SK-N-SH (cell line): Measurements from ENCODE around the gene PCNX1. TPM values are rescaled to one million over a fixed set of nuclear protein-coding genes. Genes with fewer than 3 reads are reported as not detected.

Experiments
- CTCF ChIA-PET: fragments of 300-600, 350-600 bp; formaldehyde crosslinking; extraction: SDS; loops from one replicate; lab custom pipeline; 2021; lab: Yijun Ruan, JAX
- POLR2A ChIA-PET: fragments of 350-600 bp; sonication (Branson Sonifier 250); formaldehyde crosslinking; extraction: SDS; loops from one replicate; lab custom pipeline; 2020; ENCODE audit warnings: antibody characterized with exemption, inconsistent platforms; lab: Yijun Ruan, JAX
- DNase-seq: peaks from one replicate; pipeline ENCODE4 v3.0.0; 2012
- H2AFZ ChIP-seq: fragments of 200-600 bp; sonication (generic); 2 replicates; pipeline ENCODE4 v1.8.1; 2016; ENCODE audit warnings: antibody characterized with exemption, mild to moderate bottlenecking, low read depth
- H3F3A ChIP-seq: fragments of 200-600 bp; sonication (generic); replicated peaks from 2 replicates; pipeline ENCODE3; 2016; ENCODE audit warnings: antibody characterized with exemption, mild to moderate bottlenecking; ENCODE audit not compliant: insufficient read depth
- H3K27ac ChIP-seq, 2 experiments: fragments of 200-500 bp in 1 of 2; fragments of 200-600 bp in 1 of 2; sonication (Bioruptor generic) in 1 of 2; sonication (generic), shearing (Covaris generic) in 1 of 2; 2 replicates each; pipeline versions ENCODE4 v1.5.1 to v1.6.1; 2014 to 2016; ENCODE audit warnings: low read depth in 2 of 2, inconsistent platforms in 1 of 2, low read length in 1 of 2, mild to moderate bottlenecking in 1 of 2, mixed read lengths in 1 of 2
- H3K27me3 ChIP-seq: fragments of 200-600 bp; sonication (generic), shearing (Covaris generic); 2 replicates; pipeline ENCODE4 v1.6.1; 2016; ENCODE audit warnings: mixed run types; ENCODE audit not compliant: insufficient read depth
- H3K36me3 ChIP-seq, 2 experiments: fragments of 200-500 bp in 1 of 2; fragments of 200-600 bp in 1 of 2; sonication (Bioruptor generic) in 1 of 2; sonication (generic) in 1 of 2; replicated peaks in 1 of 2; 2 replicates each; pipeline versions ENCODE3 to v1.5.1; 2014 to 2016; ENCODE audit warnings: low read length in 1 of 2, mild to moderate bottlenecking in 1 of 2; ENCODE audit not compliant: insufficient read depth in 2 of 2, control insufficient read depth in 1 of 2
- H3K4me1 ChIP-seq, 2 experiments: fragments of 200-500 bp in 1 of 2; fragments of 200-600 bp in 1 of 2; sonication (Bioruptor generic) in 1 of 2; sonication (generic), shearing (Covaris generic) in 1 of 2; 2 replicates each; pipeline versions ENCODE4 v1.5.1 to v1.6.1; 2014 to 2016; ENCODE audit warnings: low read depth in 1 of 2, low read length in 1 of 2, mixed run types in 1 of 2; ENCODE audit not compliant: insufficient read depth in 2 of 2, control insufficient read depth in 1 of 2
- H3K4me2 ChIP-seq: fragments of 200-600 bp; sonication (generic), shearing (Covaris generic); 2 replicates; pipeline ENCODE4 v1.6.1; 2017; ENCODE audit warnings: mixed run types
- H3K4me3 ChIP-seq, 2 experiments: fragments of 200-500 bp in 1 of 2; fragments of 200-600 bp in 1 of 2; sonication (Bioruptor generic) in 1 of 2; sonication (generic), shearing (Covaris generic) in 1 of 2; 2 replicates each; pipeline versions ENCODE4 v1.5.1 to v1.8.1; 2014 to 2016; ENCODE audit warnings: low read depth in 2 of 2, inconsistent platforms in 1 of 2, low read length in 1 of 2, mild to moderate bottlenecking in 1 of 2, mixed read lengths in 1 of 2, moderate library complexity in 1 of 2
- H3K79me2 ChIP-seq: fragments of 200-600 bp; sonication (generic); 2 replicates; pipeline ENCODE4 v1.8.1; 2017; ENCODE audit warnings: mild to moderate bottlenecking; ENCODE audit not compliant: insufficient read depth
- H3K9ac ChIP-seq: fragments of 200-600 bp; sonication (generic); 2 replicates; pipeline ENCODE4 v1.6.1; 2017; ENCODE audit warnings: mixed run types
- H3K9me2 ChIP-seq: fragments of 200-600 bp; sonication (generic); 2 replicates; pipeline ENCODE4 v1.6.1; 2017; ENCODE audit warnings: mixed run types
- H3K9me3 ChIP-seq: fragments of 200-600 bp; sonication (generic); 2 replicates; pipeline ENCODE4 v1.6.1; 2017; ENCODE audit warnings: mixed run types, mild to moderate bottlenecking, moderate library complexity
- H4K20me1 ChIP-seq: fragments of 200-600 bp; sonication (generic); 2 replicates; pipeline ENCODE4 v1.6.1; 2017; ENCODE audit warnings: mild to moderate bottlenecking, mixed run types; ENCODE audit not compliant: insufficient read depth
- CHD2 ChIP-seq: fragments of 150-350 bp; IDR thresholded peaks from 2 replicates; pipeline ENCODE4 v1.6.1; 2018; ENCODE audit warnings: low read length; ENCODE audit not compliant: partially characterized antibody
- CTCF ChIP-seq: fragments of 200-600 bp; sonication (generic); IDR thresholded peaks from 2 replicates; pipeline ENCODE4 v1.6.1; 2017; ENCODE audit warnings: antibody characterized with exemption, mild to moderate bottlenecking, moderate library complexity
- ELF1 ChIP-seq: IDR thresholded peaks from 2 replicates; pipeline ENCODE4 v1.4.0; 2012
- EZH2phosphoT487 ChIP-seq: fragments of 200-600 bp; sonication (generic); IDR thresholded peaks from 2 replicates; pipeline ENCODE4 v1.6.1; 2017; ENCODE audit warnings: low read depth, mixed run types, mild to moderate bottlenecking, antibody characterized with exemption, moderate library complexity, borderline replicate concordance
- FOSL2 ChIP-seq: IDR thresholded peaks from 2 replicates; pipeline ENCODE4 v1.4.0; 2012; ENCODE audit warnings: low read depth, mild to moderate bottlenecking, moderate library complexity, borderline replicate concordance
- GATA2 ChIP-seq: sonication (generic); formaldehyde crosslinking; IDR thresholded peaks from 2 replicates; pipeline ENCODE4 v1.5.0; 2020; ENCODE audit warnings: mild to moderate bottlenecking, missing genetic modification reagents
- JUND ChIP-seq: IDR thresholded peaks from 2 replicates; pipeline ENCODE4 v1.4.0; 2012
- MAX ChIP-seq: IDR thresholded peaks from 2 replicates; pipeline ENCODE4 v1.4.0; 2012; ENCODE audit warnings: low read depth
- MEF2A ChIP-seq: IDR thresholded peaks from 2 replicates; pipeline ENCODE4 v1.4.0; 2012; ENCODE audit warnings: low read depth, borderline replicate concordance
- MXI1 ChIP-seq: IDR thresholded peaks from 2 replicates; pipeline ENCODE4 v1.6.1; 2012; ENCODE audit warnings: mild to moderate bottlenecking, low read depth, low read length, improper control_type of control experiment
- REST ChIP-seq: IDR thresholded peaks from 2 replicates; pipeline ENCODE4 v1.6.1; 2012; ENCODE audit warnings: mild to moderate bottlenecking, low read depth, low read length, moderate library complexity
- RFX5 ChIP-seq: IDR thresholded peaks from 2 replicates; pipeline ENCODE4 v1.6.1; 2012; ENCODE audit warnings: mild to moderate bottlenecking, improper control_type of control experiment, low read length
- SIN3A ChIP-seq: IDR thresholded peaks from 2 replicates; pipeline ENCODE4 v1.6.1; 2012; ENCODE audit warnings: low read depth, mild to moderate bottlenecking, low read length, moderate library complexity, borderline replicate concordance
- TCF12 ChIP-seq: IDR thresholded peaks from 2 replicates; pipeline ENCODE4 v1.4.0; 2012
- TEAD4 ChIP-seq: IDR thresholded peaks from 2 replicates; pipeline ENCODE4 v1.4.0; 2012; ENCODE audit warnings: mild to moderate bottlenecking, borderline replicate concordance; ENCODE audit not compliant: insufficient read depth
- USF2 ChIP-seq: fragments of 150-350 bp; IDR thresholded peaks from 2 replicates; pipeline ENCODE4 v1.6.1; 2017; ENCODE audit warnings: antibody characterized with exemption, low read length, low read depth, borderline replicate concordance
- ZBTB33 ChIP-seq: IDR thresholded peaks from 2 replicates; pipeline ENCODE4 v1.4.0; 2012; ENCODE audit warnings: low read depth, borderline replicate concordance
- WGBS: methylation state at CpG from one replicate; pipeline ENCODE4 v1.1.6; 2017; ENCODE audit warnings: low lambda C conversion rate; 5-methylcytosine and 5-hydroxymethylcytosine counted together
- polyA plus RNA-seq, 3 experiments: library from polyadenylated mRNA; depleted of rRNA; stranded (reverse); fragments of >200 nt; gene quantifications; 2 replicates each; pipeline ENCODE4 v1.2.3, GENCODE V29; 2012

Gene PCNX1
- polyA plus RNA-seq, 1 of the 3 experiments (the other 2 are of a cell fraction): 9.4 TPM

- H3K9me2 ChIP-seq: no peaks in the 10 kb centered on the region
- peak overlapping the region in 1 of 2 experiments; percentile 86; a peak in 2 of 4 replicates for H3K27ac ChIP-seq
- peak overlapping the region; percentile 31; the same call in 1 of the 2 replicates for H3K9ac ChIP-seq
- H3K4me1 ChIP-seq: peaks cover 0 to 38% of the 10 kb centered on the region in 2 experiments; a peak in 2 of 4 replicates
- WGBS: 41% methylated on average over 1 of the region's 1 CpG
- H3K36me3 ChIP-seq: no peaks in the 10 kb centered on the region
- ChIA-PET POLR2A (no interaction called here), CTCF (interaction anchor here (1.5 to 2.3 kb wide), 2 partner anchors 71 to 84 kb away, joined by 3 to 8 read pairs; no protein-coding TSS in a partner anchor)
- no peaks in the 10 kb centered on the region for H4K20me1 ChIP-seq
- H3K27me3 ChIP-seq: no peaks in the 10 kb centered on the region
- no peaks in the 10 kb centered on the region for H3K9me3 ChIP-seq
- DNase-seq: no peak
- H3K4me2 ChIP-seq: peak overlapping the region; percentile 64
- H3K4me3 ChIP-seq: no peak overlapping the region
- TF ChIP-seq ELF1 (no peak), JUND (peak; percentile 22; the same call in 1 of the 2 replicates), TCF12 (peak; percentile 26; the same call in 1 of the 2 replicates)
- H3F3A ChIP-seq: peaks cover 20% of the 10 kb centered on the region
- peak overlapping the region; percentile 81 for H2AFZ ChIP-seq
- H3K79me2 ChIP-seq: no peaks in the 10 kb centered on the region
These were observed 6.0 kb upstream of the PCNX1 start for GRCh38 chr14:70901269-70901668.

GRCh38 chr14:70902184-70902583 lies 5.1 kb upstream of the PCNX1 start:
- WGBS: 88% methylated on average over 1 of the region's 1 CpG
- DNase-seq: no peak
- Histone ChIP-seq H3K4me2 (no peak overlapping the region), H3K36me3 (no peaks in the 10 kb centered on the region), H4K20me1 (no peaks in the 10 kb centered on the region), H3F3A (peaks cover 12% of the 10 kb centered on the region), H3K27ac (peak overlapping the region in 1 of 2 experiments; percentile 86; a peak in 2 of 4 replicates)
- CTCF ChIA-PET: interaction anchor here (1.5 to 2.3 kb wide), 2 partner anchors 70 to 85 kb away, joined by 3 to 8 read pairs; no protein-coding TSS in a partner anchor
- TF ChIP-seq RFX5 (no peak), CHD2 (no peak), ELF1 (no peak), ZBTB33 (no peak), USF2 (no peak), GATA2 (CRISPR knock-in tag) (no peak), REST (no peak), TEAD4 (no peak), JUND (no peak), EZH2phosphoT487 (no peak), FOSL2 (no peak), MEF2A (no peak), MAX (no peak), MXI1 (no peak), CTCF (no peak), SIN3A (no peak), TCF12 (no peak)
- TF ChIP-seq, all 33 proteins: peak for 0
- Histone ChIP-seq H3K9me2 (no peaks in the 10 kb centered on the region), H3K4me1 (peaks cover 2 to 38% of the 10 kb centered on the region in 2 experiments; a peak in 3 of 4 replicates), H3K9me3 (no peaks in the 10 kb centered on the region), H3K9ac (no peak overlapping the region), H3K27me3 (no peaks in the 10 kb centered on the region), H3K79me2 (0 out of 2 replicates have a peak, but pooled peaks cover 7% of the 10 kb centered on the region), H3K4me3 (no peak overlapping the region), H2AFZ (0 out of 2 replicates have a peak overlapping the region, but pooled peaks have one; percentile 26)
- POLR2A ChIA-PET: no interaction called here
